T-helper 17 cell (primary cell): ENCODE data around the gene GRAMD4. TPM values are rescaled to one million over a fixed set of nuclear protein-coding genes. Genes with fewer than 3 reads are reported as not detected.

Experiments used
- ATAC-seq: fragments of 150-1000 bp; cut with Tn5 transposase; 2 replicates; pipeline ENCODE4 v1.10.0; 2021; ENCODE audit warnings: mild to moderate bottlenecking, moderate library complexity
- DNase-seq, 3 donors: peaks; one replicate each; pipeline versions ENCODE4 v3.0.0 to v3.0.0-alpha.2; 2020 to 2021
- H3K9me3 ChIP-seq: one replicate; pipeline ENCODE4 v1.7.0; 2013; ENCODE audit warnings: low read length, mild to moderate bottlenecking; ENCODE audit not compliant: control insufficient read depth, poor library complexity, severe bottlenecking
- H3K27ac Mint-ChIP-seq: one replicate; pipeline ENCODE4 v1.8.0; 2022; ENCODE audit warnings: mild to moderate bottlenecking, moderate library complexity, mixed read lengths
- H3K27me3 Mint-ChIP-seq: one replicate; pipeline ENCODE4 v1.8.0; 2022; ENCODE audit warnings: mixed read lengths
- H3K36me3 Mint-ChIP-seq: one replicate; pipeline ENCODE4 v1.8.0; 2022; ENCODE audit warnings: low read depth, mixed read lengths
- H3K4me1 Mint-ChIP-seq: one replicate; pipeline ENCODE4 v1.8.0; 2022; ENCODE audit warnings: mild to moderate bottlenecking, mixed read lengths
- H3K4me3 Mint-ChIP-seq: one replicate; pipeline ENCODE4 v1.8.0; 2022; ENCODE audit warnings: mild to moderate bottlenecking, moderate library complexity, mixed read lengths
- total RNA-seq, 4 donors: library from RNA in 2 of 4; stranded (reverse) in 2 of 4; gene quantifications; one replicate each; pipeline ENCODE4 v1.2.3 and lab custom pipeline; 2022 to 2026

The GRAMD4 gene
- total RNA-seq, 2 donors from 2014 or later = 14.2 to 14.5 TPM

GRCh38 chr22:46728470-46728869 lies 108.3 kb downstream of the GRAMD4 start:
- ATAC-seq = no peak
- H3K27ac Mint-ChIP-seq = peak overlapping the region; percentile 97
- H3K27me3 Mint-ChIP-seq = no peaks in the 10 kb centered on the region
- H3K4me3 Mint-ChIP-seq = peak overlapping the region; percentile 62
- peaks cover 49% of the 10 kb centered on the region for H3K4me1 Mint-ChIP-seq
- H3K9me3 ChIP-seq = no peaks in the 10 kb centered on the region
- H3K36me3 Mint-ChIP-seq = peaks cover 6% of the 10 kb centered on the region
- DNase-seq = no peak

Other genes with a start within 250 kb of the GRAMD4 start
- 1 to 10 TPM; 3.0 to 6.0 TPM for gene CELSR1, start 82.8 kb upstream of the GRAMD4 start, total RNA-seq
- 100 to 1,000 TPM; 164 to 174 TPM for gene CERK, start 117.9 kb downstream of the GRAMD4 start, total RNA-seq
- gene TBC1D22A, start 142.3 kb downstream of the GRAMD4 start, total RNA-seq = 10 to 100 TPM; 42.1 to 43.8 TPM